M059J (cell line): Measurements from ENCODE around the gene EXOC3. TPM values are rescaled to one million over a fixed set of nuclear protein-coding genes. Genes with fewer than 3 reads are reported as not detected.
A peak's percentile ranks its signal among the peaks of the same experiment; 100 is the strongest.
"Not testable (repeated sequence)": the region's sequence is repeated elsewhere in the genome, so short reads cannot be mapped to it uniquely, and the experiment has no call there.

Source experiments
- DNase-seq: peaks from one replicate; pipeline ENCODE4 v3.0.0-alpha.2; 2012; ENCODE audit warnings: low read depth
- total RNA-seq: library from RNA; depleted of rRNA; stranded (reverse); fragments of >200 nt; shearing (Covaris generic); gene quantifications from 2 replicates; pipeline ENCODE4 v1.2.3, GENCODE V29; 2014

The EXOC3 gene
- total RNA-seq, 1 experiment from 2014 or later, result 36.7 TPM

DNA sequence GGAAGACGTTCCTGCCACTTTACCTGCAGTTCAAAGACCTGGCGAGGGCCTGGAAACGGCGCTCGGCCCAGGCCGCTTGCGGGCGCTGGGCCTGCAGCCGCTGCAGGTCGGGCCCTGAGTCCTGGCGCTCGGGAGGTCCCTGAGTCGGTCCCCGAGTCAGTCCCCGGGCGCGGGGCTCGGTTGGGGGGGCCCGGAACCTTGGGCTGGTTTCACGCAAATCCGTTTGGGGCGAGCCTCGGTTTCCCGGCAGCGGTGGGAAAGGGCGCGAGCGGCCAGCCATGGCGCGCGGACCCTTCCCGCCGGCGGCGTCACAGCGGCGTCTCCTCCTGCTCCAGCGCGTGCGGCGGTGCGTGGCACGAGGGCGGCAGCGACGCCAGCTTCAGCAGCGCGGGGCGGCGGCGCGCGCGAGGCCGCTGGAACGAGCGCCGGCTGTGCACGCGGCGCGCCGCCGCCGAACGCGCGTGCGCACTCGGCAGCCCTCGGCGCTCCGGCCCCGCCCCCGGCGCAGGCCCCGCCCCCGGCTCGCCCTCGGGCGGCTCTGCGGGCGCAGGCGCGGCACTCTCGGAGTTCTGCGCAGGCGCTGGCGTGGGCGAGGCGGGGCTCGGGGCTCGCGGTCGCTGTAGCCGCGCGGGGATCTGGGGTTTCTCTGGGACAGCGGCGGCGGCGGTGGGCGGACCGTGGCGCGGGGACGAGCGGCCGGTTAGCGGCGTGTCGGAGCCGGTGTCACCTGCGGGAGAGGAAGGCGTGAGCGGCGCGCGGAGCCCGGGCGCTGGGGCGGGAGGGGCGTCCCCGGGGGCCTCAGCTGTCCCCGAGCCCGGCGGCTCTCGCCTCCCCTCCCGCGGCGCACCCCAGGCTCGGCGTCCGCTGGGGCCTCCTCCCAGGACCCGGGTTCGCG, 29.9 kb downstream of the EXOC3 start:
- peak; percentile 72 for DNase-seq

DNA sequence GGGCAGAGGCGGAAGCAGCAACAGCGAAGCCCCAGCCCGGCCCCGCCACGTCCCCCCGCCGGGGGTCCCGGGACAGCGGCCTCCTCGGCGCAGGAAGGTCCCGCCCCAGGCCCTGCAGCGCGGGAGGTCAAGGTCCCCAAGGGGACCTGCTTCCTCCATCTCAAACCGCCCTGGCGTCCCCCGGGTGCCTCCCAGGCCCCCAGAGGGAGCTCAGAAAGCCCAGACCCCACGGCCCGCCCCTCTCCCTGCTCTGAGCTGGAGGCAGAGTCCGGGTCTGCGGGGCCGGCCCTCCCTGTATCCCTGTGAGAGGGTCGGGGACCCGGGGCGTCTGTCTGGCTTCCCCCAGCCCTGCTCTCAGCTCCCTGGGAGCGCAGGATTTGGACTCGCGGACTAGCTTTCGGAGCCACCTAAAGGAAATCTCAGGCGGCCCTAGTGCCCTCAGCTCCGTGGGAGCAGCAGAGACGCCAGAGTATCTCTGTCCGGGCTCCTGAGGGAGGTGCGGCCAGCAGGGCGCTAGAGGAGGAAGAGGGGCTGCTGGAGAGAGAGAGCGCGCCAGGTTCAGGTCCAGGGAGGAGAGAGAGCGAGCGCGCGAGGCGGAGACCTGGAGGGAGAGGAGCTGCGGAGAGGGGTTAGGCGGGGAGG, 30.7 kb downstream of the EXOC3 start:
- peak; percentile 55 for DNase-seq

DNA sequence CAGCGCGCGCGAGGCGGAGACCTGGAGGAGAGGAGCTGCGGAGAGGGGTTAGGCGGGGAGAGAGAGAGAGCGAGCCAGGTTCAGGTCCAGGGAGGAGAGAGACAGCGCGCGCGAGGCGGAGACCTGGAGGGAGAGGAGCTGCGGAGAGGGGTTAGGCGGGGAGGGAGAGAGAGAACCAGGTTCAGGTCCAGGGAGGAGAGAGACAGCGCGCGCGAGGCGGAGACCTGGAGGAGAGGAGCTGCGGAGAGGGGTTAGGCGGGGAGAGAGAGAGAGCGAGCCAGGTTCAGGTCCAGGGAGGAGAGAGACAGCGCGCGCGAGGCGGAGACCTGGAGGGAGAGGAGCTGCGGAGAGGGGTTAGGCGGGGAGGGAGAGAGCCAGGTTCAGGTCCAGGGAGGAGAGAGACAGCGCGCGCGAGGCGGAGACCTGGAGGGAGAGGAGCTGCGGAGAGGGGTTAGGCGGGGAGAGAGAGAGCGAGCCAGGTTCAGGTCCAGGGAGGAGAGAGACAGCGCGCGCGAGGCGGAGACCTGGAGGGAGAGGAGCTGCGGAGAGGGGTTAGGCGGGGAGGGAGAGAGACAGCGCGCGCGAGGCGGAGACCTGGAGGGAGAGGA, 31.4 kb downstream of the EXOC3 start:
- not testable (repeated sequence) for DNase-seq

DNA sequence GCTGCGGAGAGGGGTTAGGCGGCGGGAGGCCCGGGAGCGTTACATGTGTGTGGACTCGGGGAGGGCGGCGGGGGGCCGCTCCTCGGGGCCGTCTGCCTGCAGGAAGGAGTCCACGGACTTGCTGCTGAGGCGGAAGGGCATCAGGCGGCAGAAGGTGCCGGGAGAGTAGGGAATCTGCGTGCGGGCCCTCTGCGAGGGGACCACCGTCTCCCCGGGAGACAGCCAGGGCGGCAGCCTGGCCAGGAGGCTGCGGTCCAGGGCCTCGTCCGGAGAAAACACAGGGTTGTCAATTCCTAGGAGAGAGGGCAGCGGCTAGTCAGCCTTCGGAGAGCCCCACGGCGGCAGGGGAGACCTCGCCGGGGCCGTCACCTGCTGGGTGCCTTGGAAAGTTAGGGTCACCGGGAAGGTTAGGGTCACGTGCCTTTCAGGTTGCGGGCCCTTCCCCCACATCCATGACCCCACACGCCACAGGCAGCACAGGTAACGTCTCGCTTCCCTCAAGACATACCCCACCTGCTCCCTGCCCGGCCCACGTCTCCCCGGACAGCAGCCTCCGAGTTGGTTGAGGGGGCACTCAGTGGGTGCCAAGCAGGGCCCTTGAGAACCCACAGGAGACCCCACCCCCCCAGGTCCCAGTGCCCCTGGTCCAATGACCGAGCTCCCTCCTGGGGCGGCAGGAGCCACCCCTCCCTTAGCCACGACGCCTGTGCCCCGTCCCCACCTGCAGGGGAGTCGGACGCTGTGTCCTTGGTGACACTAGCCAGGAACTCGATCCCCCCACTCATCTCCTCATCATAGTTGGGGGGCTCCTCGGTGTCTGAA, 32.1 kb downstream of the EXOC3 start:
- DNase-seq, result no peak

DNA sequence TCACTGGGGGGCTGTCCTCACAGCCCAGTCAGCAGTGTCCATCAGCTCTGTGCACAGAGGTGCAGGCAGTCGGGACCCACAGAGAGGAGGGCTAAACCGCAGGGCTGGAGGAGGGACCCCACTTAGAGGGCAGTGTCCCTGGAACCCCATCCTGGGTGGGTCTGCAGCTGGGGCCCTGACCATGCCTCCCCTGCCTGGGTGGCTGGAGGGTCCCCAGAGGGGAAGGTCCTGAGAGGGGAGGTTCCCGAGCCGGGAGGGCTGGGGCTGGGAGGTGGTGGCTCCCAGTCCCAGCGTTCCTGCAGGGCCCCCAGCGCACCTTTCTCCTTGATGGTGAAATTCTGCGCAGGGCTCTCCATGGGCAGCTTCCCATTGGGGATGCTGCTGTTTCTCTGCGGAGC, 32.7 kb downstream of the EXOC3 start:
- DNase-seq, result no peak

DNA sequence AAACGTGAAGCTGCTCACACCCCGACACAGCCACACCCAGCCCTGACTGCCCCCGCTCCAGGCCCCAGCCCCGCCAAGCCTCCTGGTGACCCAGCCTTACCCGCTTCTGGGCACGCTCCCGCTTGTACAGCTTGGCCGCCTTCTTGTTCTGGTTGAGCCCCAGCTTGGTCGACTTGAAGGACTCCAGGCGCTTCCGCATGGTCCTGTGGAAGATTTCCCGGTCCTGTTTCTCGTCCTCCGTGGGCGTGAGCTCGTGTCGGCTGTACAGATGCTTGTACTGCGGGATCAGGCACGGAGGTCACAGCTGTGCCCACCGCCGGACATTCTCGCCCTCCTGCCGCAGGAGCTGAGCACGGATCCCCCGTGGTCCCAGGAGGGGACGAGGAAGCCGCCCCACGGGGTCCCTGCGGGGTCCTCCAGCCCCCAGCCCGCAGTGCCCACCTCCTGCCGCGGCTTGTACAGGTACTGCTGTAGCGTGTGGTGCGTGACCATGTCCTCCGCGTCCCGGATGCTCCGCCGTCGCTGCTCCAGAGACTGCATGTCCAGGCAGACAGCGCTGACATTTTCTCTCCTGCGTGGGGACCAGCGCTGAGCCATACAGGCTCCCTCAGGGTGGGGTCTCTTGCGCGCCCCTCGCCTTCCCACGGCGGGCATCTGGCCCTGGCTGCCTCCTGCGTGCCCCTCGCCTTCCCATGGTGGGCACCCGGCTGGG, 33.3 kb downstream of the EXOC3 start:
- no peak for DNase-seq

DNA sequence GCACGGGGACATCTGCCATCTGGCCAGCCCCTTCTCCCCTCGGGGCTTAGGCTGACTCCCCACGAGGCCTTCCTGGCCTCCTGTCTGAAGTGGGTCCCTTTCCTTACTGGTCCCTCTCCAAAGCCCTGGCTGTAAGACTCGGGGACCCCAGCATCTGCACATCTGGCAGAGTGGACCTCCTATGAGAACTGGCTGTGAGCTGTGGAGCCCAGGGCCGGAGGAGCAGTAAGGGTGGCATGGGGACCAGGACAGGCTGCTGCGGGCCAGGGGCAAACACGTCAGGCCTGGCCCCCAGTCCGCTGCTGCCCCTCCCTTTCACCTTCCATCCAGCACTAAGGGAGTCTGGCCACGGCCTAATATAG, 33.8 kb downstream of the EXOC3 start:
- DNase-seq, result no peak

DNA sequence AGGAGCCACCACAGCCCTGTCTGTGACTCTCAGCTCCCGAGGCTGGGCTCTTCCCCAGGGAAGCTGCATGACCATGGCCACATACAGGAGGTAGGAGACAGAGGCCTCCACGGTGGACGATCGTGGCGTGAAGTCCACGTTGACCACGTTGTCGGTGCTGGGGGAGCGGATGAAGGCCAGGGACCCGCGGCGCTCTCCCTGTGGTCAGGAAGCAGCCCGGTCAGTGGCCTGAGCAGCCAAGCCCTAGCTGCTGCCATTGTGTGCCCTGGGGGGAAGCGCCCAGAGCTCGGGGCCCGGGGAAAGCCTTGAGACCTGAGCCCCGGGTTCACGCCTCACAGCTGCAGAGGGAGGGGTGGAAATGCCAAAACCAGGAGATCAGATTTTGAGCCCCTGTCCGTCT, 34.3 kb downstream of the EXOC3 start:
- DNase-seq, result no peak

DNA sequence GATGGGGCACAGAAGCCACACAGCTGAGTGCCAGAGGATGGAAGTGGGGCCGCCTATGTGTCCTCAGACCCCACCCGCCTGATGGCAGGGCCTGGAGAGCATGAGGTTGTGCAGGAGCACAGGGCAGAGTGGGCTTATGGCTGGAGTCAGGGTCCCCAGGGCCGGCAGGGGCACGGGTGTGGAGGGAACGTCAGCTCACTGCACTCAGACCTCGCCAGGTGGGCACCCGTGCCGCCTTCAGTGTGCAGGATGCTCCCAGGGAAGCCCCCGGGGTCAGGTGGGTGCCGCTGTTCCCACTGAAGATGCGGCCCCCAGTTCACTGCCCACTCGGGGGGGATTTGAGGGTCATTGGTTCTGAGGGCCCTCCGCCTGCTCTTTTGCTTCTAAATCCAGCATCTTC, 34.9 kb downstream of the EXOC3 start:
- no peak for DNase-seq

DNA sequence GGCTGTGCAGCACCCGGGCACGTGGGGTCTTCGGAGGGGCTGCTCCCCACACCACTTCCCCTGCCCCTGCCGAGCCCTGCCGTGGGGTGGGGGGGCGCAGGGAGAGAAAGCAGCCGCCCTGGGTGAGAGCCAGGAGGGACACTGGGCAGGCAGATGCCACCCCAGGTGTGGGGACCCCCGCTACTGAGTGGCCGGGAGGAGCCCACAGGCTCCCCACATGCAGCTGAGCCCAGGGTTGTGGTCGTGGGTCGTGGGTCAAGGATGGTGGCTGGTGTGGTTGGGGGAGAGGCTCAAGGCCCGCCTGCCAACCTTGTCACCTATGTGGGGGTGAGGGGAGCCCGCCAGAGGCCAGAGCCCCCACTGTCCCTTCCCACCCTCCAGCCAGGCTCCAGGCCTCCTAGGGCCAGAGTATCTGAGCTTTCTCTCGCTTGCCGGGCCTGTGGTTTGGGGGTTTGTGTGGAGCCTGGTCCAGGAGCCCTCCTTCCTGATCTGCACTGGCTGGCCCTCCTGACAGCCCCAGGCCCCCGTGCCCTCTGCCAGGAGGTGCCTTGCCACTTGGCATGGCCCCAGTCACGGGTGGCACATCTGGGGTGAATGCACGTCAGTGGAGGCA, 35.5 kb downstream of the EXOC3 start:
- DNase-seq, result no peak

DNA sequence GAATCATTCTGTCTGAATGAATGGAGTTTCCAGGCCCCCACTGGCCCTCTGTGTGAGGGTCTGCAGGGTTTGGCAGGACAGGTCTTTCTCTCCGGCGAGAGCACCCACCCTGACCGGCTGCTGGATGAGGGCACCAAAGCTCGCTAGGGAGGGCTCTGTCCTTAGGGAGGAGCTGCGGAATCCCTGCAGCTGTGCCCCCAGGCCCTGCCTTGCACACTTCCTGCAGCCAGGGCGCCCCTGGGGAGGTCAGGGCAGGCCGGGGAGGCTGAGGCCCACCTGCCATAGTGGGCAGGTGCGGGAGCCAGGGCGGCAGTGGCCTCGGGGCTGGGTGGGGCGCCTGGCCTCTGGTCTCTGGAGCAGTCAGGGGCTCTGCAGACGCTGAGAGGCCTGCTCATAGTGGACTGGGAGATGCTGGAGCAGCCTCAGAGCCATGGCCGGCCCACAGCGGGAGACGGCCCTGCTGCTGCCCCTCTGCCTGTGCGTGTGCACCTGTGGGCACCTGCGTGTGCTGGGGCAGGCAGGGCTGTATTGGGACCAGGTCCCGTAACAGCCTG, 36.1 kb downstream of the EXOC3 start:
- no peak for DNase-seq

DNA sequence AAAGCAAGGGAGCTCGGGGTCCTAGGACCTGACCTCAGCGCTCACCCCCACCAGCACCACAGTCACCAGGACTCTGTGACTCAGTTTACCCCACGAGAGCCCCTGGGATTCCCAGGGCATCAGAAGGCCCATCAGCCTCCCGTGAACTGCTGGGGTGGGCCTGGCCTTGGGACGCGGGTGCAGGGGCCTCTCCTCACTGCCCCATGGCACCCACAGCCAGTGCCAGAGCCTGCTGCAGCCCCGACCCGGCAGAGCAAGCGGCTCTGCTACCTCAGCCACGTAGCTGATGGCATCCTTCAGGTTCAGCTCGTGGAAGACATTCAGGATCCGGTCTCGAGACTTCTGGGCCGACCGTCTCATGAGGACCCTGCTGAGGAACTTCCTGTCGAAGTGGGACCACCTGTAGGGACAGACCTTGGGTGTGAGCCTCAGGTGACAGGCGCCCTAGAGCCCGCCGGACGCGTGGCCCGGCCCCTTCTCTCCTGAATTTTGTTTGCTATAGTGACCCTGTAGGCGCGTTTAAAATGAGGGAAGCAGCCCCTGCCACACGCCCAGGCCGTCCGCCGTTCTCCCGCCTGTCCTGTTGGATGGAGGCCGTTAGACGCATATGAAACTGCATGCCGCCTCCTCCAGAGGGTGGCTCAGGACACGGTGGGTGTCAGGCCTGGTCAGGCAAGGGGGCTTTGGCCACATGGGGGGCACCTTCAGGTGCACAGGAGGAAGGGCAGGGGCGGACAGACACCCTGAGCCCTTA, 36.8 kb downstream of the EXOC3 start:
- DNase-seq, result no peak

DNA sequence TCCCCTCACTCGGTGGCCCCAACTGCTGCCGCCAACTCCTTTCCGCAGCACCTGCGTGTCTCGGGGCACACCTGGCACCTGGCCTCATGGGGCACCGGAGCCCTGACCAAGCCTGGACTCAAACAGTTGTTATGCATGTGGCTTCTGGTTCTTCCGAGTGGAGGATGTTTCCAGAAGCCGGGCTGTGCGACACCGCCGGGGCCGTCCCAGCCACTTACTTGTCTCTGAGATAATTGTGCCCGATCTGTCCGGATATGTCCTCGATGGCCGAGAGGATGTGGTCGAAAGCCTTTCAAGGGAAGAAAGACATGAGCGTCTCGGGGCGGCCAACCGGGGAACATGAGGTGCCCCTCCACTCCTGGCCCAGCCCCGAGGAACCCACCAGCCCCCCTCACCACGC, 38.4 kb downstream of the EXOC3 start:
- DNase-seq, result no peak

DNA sequence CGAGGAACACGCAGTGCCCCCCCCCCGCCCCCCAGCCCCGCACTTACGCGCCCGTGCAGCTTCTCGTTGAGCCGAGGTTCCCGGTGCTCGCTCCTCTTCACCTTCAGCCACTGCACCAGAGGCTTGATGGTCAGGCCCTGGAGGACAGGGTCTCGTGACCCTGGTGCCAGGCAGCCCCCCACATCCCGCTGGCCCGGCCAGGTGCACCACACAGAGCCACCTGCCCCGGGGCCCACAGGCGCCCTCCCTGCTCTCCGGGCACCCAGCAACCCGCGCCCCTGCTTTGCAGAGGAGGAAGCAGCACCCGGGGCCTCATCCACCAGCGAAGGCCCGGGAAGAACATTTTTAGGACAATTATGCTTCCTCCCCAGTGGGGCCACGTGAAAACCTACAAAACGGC, 39.0 kb downstream of the EXOC3 start:
- DNase-seq, result no peak

DNA sequence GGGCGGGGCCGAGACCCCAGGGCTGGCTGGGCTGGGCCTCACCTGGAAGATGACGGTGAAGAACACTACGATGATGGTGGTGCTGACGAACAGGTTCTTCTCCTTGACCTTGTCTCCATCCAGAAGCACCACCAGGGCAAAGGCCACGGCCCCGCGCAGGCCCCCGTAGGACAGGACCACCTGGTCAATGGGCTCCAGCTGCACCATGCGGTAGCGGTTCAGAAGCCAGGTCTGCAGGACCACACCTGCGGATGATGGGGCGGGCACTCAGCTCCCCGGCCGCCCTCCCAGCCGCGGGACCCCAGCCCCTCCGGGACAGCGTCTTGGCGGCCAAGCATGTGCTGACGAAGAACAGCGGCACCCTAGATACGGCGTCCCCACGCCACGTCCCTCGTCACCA, 39.5 kb downstream of the EXOC3 start:
- DNase-seq, result no peak

DNA sequence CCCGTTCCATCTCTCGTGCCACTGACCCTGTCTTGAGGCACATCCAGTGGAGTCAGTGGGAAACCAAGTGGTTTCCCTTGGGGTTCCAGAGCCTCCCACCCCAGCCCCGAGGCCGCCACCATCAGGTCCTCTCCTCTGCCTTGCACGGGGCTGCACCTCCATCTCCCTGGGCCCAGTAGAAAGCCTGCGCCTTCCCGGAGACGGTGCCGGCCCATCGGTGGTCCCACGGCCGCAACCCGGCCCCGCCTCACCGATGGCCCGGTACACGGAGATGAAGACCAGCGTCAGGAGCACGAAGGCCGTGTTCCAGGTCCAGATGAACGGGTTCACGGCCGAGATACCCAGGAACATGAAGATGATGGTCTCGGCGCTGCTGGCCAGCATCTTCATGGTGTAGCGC, 40.0 kb downstream of the EXOC3 start:
- no peak for DNase-seq

DNA sequence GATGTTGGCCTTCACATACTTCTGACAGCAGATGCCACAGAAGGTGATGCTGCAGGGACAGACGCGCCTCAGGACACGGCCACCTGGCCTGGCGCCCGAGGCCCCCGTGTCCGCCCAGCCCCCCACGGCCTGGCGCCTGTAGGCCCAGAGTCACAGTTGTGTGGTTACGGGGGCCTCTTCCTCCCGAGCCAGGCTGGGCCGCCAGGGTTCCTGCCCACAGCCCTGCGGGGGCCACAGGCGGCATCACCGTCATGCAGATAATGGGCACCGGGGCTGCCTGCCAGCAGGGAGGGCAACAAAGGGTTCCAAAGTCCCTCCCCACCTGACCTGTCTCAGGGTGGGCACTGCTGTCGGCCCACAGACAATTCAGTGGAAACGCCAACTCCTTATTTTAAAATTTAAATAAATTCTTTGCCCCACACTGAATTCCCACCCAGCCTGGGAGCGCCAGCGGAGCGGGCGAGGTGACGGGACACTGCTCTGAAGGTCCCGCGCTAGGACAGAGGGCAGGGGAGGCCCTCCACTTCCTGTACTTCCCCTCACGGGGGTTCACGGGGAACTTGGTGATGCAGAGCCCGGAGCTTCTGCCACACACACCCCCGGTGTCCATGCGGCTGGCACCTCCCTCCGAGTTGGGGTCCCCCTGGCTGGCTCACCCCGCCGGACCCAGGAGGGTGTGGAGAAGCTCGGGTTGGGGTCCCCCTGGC, 40.6 kb downstream of the EXOC3 start:
- DNase-seq, result no peak

DNA sequence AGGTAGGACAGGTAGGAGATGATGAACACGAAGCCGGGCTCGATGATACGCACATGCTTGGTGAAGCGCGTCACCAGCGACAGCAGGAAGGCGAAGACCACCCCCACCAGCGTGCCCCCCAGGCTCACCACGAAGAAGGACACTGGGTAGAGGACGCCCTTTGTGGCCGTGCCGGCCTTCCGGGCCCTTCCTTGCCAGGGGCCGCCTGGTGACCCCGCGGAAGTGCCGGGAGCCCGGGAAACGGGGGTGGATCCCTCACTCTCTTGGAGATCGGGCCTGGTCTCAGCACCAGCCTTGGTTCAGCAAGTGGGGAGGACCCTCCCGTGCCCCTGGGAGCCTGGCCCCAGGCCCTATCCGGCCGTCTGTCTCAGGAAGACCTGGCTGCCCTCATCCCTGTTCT, 41.6 kb downstream of the EXOC3 start:
- no peak for DNase-seq
